Tibial nerve (tissue), 4 donors: ENCODE measurements around the gene PRDM1.

ENCODE experiments used
- EP300 ChIP-seq, 2 donors: sonication (generic); formaldehyde crosslinking; IDR thresholded peaks; one replicate each; pipeline ENCODE4 v1.6.1; 2017; ENCODE audit warnings: antibody characterized with exemption in 2 of 2, mild to moderate bottlenecking in 1 of 2
- POLR2A ChIP-seq, 2 donors: fragments of 450-650 bp; IDR thresholded peaks; one replicate each; pipeline ENCODE4 v1.6.1; 2017; ENCODE audit warnings: antibody characterized with exemption in 2 of 2, mild to moderate bottlenecking in 2 of 2, moderate library complexity in 2 of 2
- TF ChIP-seq, protein P1 (sequence below), 5 experiments: fragments of 200-600 bp in 3 of 5; fragments of 450-650 bp in 2 of 5; sonication (generic) in 3 of 5; IDR thresholded peaks; one replicate each; pipeline ENCODE4 v1.5.1; 2016 to 2019; ENCODE audit warnings: antibody characterized with exemption in 5 of 5, mild to moderate bottlenecking in 3 of 5, moderate library complexity in 2 of 5

DNA sequence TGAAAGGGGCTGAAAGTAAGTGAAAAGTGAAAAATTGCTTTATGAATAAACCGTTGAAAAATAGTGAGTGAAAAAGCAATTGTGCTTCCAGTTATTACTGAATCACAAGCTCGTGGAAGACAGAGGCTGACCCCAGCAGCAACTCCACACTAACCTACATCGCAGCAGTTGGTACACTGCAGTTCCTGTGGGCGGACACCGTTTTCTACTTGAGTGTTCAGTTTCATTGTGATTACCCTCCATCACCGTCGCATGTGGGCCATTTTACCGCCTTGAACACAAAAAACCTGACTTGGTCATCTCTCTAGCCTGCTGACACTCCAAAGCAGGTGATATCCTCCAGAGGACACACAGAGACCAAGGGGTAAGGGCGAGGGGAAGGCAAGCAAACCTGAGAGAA, 28.4 kb downstream of the PRDM1 start:
- TF ChIP-seq, protein P1, sequence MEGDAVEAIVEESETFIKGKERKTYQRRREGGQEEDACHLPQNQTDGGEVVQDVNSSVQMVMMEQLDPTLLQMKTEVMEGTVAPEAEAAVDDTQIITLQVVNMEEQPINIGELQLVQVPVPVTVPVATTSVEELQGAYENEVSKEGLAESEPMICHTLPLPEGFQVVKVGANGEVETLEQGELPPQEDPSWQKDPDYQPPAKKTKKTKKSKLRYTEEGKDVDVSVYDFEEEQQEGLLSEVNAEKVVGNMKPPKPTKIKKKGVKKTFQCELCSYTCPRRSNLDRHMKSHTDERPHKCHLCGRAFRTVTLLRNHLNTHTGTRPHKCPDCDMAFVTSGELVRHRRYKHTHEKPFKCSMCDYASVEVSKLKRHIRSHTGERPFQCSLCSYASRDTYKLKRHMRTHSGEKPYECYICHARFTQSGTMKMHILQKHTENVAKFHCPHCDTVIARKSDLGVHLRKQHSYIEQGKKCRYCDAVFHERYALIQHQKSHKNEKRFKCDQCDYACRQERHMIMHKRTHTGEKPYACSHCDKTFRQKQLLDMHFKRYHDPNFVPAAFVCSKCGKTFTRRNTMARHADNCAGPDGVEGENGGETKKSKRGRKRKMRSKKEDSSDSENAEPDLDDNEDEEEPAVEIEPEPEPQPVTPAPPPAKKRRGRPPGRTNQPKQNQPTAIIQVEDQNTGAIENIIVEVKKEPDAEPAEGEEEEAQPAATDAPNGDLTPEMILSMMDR (IDR thresholded peaks at IDR 0.05), result no peak
- TF ChIP-seq POLR2A (IDR thresholded peaks at IDR 0.05) (no peak), EP300 (IDR thresholded peaks at IDR 0.05) (no peak)
